ENCODE measurements around the gene UVRAG.

The UVRAG gene

GRCh38 chr11:75782540-75783263, 32.3 kb upstream of the UVRAG start:
- FAIRE-seq: no peak
- TF ChIP-seq TAF1 (IDR thresholded peaks at IDR 0.05; ENCODE audit: low read depth, low read length): no peak
- DNase-seq (ENCODE audit: insufficient read length, low spot score): no peak

GRCh38 chr11:75783416-75784084, 31.5 kb upstream of the UVRAG start:
- TF ChIP-seq PAX5 (IDR thresholded peaks at IDR 0.05; ENCODE audit: insufficient read depth, low read length, severe bottlenecking) (no peak), POU2F2 (IDR thresholded peaks at IDR 0.05; ENCODE audit: low read depth, low read length) (no peak), SPI1 (IDR thresholded peaks at IDR 0.05; ENCODE audit: low read depth, low read length) (no peak), POLR2A (IDR thresholded peaks at IDR 0.05; ENCODE audit: low read depth, low read length) (no peak), POLR2AphosphoS5 (IDR thresholded peaks at IDR 0.05; ENCODE audit: low read depth, low read length) (no peak), TAF1 (IDR thresholded peaks at IDR 0.05; ENCODE audit: low read depth, low read length) (no peak)
- DNase-seq (ENCODE audit: insufficient read length, low spot score): no peak
- no peak for FAIRE-seq

- no peak for DNase-seq (ENCODE audit: insufficient read length, low spot score)
- TF ChIP-seq PAX5 (IDR thresholded peaks at IDR 0.05; ENCODE audit: insufficient read depth, low read length, severe bottlenecking) (no peak), SPI1 (IDR thresholded peaks at IDR 0.05; ENCODE audit: low read depth, low read length) (no peak), POLR2AphosphoS5 (IDR thresholded peaks at IDR 0.05; ENCODE audit: low read depth, low read length) (no peak), POU2F2 (IDR thresholded peaks at IDR 0.05; ENCODE audit: low read depth, low read length) (no peak), POLR2A (IDR thresholded peaks at IDR 0.05; ENCODE audit: low read depth, low read length) (no peak), TAF1 (IDR thresholded peaks at IDR 0.05; ENCODE audit: low read depth, low read length) (no peak)
- FAIRE-seq: no peak
Measured at GRCh38 chr11:75784085-75784478, 30.9 kb upstream of the UVRAG start.

- FAIRE-seq: no peak
- TF ChIP-seq TAF1 (IDR thresholded peaks at IDR 0.05; ENCODE audit: low read depth, low read length): no peak
- TF ChIP-seq POLR2A (IDR thresholded peaks at IDR 0.05; ENCODE audit: low read depth, low read length): no peak
- TF ChIP-seq POU2F2 (IDR thresholded peaks at IDR 0.05; ENCODE audit: low read depth, low read length): no peak
- TF ChIP-seq POLR2AphosphoS5 (IDR thresholded peaks at IDR 0.05; ENCODE audit: low read depth, low read length): no peak
- no peak for TF ChIP-seq PAX5 (IDR thresholded peaks at IDR 0.05; ENCODE audit: insufficient read depth, low read length, severe bottlenecking)
- TF ChIP-seq SPI1 (IDR thresholded peaks at IDR 0.05; ENCODE audit: low read depth, low read length): no peak
- DNase-seq (ENCODE audit: insufficient read length, low spot score): no peak
Measured at GRCh38 chr11:75784506-75784905, 30.5 kb upstream of the UVRAG start.

GRCh38 chr11:75785187-75785586, 29.8 kb upstream of the UVRAG start:
- DNase-seq (ENCODE audit: insufficient read length, low spot score) (no peak), FAIRE-seq (no peak)
- no peak for TF ChIP-seq TAF1 (IDR thresholded peaks at IDR 0.05; ENCODE audit: low read depth, low read length)
- TF ChIP-seq SPI1 (IDR thresholded peaks at IDR 0.05; ENCODE audit: low read depth, low read length): no peak
- no peak for TF ChIP-seq POU2F2 (IDR thresholded peaks at IDR 0.05; ENCODE audit: low read depth, low read length)
- TF ChIP-seq POLR2A (IDR thresholded peaks at IDR 0.05; ENCODE audit: low read depth, low read length): no peak
- no peak for TF ChIP-seq PAX5 (IDR thresholded peaks at IDR 0.05; ENCODE audit: insufficient read depth, low read length, severe bottlenecking)
- TF ChIP-seq POLR2AphosphoS5 (IDR thresholded peaks at IDR 0.05; ENCODE audit: low read depth, low read length): no peak

- TF ChIP-seq POLR2AphosphoS5 (IDR thresholded peaks at IDR 0.05; ENCODE audit: low read depth, low read length): no peak
- no peak for TF ChIP-seq PAX5 (IDR thresholded peaks at IDR 0.05; ENCODE audit: insufficient read depth, low read length, severe bottlenecking)
- TF ChIP-seq SPI1 (IDR thresholded peaks at IDR 0.05; ENCODE audit: low read depth, low read length): no peak
- DNase-seq (ENCODE audit: insufficient read length, low spot score): no peak
- FAIRE-seq: no peak
Measured at GRCh38 chr11:75786101-75786736, 28.8 kb upstream of the UVRAG start.

GRCh38 chr11:75789521-75789920, 25.5 kb upstream of the UVRAG start:
- DNase-seq (ENCODE audit: insufficient read length, low spot score): no peak
- TF ChIP-seq SPI1 (IDR thresholded peaks at IDR 0.05; ENCODE audit: low read depth, low read length): no peak
- no peak for FAIRE-seq

GRCh38 chr11:75790986-75791385, 24.0 kb upstream of the UVRAG start:
- TF ChIP-seq POU2F2 (IDR thresholded peaks at IDR 0.05; ENCODE audit: low read depth, low read length) (no peak), PAX5 (IDR thresholded peaks at IDR 0.05; ENCODE audit: insufficient read depth, low read length, severe bottlenecking) (no peak), POLR2A (IDR thresholded peaks at IDR 0.05; ENCODE audit: low read depth, low read length) (no peak), POLR2AphosphoS5 (IDR thresholded peaks at IDR 0.05; ENCODE audit: low read depth, low read length) (no peak), TAF1 (IDR thresholded peaks at IDR 0.05; ENCODE audit: low read depth, low read length) (no peak), SPI1 (IDR thresholded peaks at IDR 0.05; ENCODE audit: low read depth, low read length) (no peak)
- DNase-seq (ENCODE audit: insufficient read length, low spot score): no peak
- no peak for FAIRE-seq

- FAIRE-seq: no peak
- TF ChIP-seq PAX5 (IDR thresholded peaks at IDR 0.05; ENCODE audit: insufficient read depth, low read length, severe bottlenecking) (no peak), POLR2AphosphoS5 (IDR thresholded peaks at IDR 0.05; ENCODE audit: low read depth, low read length) (no peak), POLR2A (IDR thresholded peaks at IDR 0.05; ENCODE audit: low read depth, low read length) (no peak), POU2F2 (IDR thresholded peaks at IDR 0.05; ENCODE audit: low read depth, low read length) (no peak), SPI1 (IDR thresholded peaks at IDR 0.05; ENCODE audit: low read depth, low read length) (no peak), TAF1 (IDR thresholded peaks at IDR 0.05; ENCODE audit: low read depth, low read length) (no peak)
- DNase-seq (ENCODE audit: insufficient read length, low spot score): no peak
Measured at GRCh38 chr11:75792127-75792731, 22.8 kb upstream of the UVRAG start.

All from GM12891 (cell line).